Measurements from ENCODE around the gene IQCK.
A peak's percentile ranks its signal among the peaks of the same experiment; 100 is the strongest.

The IQCK gene

DNA sequence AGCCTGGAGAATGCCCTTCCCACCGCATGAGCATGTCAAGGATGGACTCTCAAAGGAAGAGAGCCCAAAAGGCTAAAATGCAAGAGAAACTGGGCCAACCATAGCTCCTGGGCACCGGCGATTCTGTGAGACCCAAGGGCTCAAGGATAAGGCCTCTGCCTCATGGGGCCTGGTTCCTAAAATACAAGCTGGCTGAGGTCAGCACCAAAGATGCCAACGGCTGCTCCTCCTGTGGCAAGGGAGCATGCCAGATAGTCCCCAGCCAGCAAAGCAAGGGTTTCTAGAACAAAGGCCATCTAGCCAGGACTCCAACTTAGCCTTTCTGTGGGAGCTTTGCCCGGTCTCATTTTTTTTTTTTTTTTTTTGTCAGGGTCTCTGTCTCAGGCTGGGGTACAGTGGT is 146.5 kb downstream of the IQCK start:
- DNase-seq, result no peak

DNA sequence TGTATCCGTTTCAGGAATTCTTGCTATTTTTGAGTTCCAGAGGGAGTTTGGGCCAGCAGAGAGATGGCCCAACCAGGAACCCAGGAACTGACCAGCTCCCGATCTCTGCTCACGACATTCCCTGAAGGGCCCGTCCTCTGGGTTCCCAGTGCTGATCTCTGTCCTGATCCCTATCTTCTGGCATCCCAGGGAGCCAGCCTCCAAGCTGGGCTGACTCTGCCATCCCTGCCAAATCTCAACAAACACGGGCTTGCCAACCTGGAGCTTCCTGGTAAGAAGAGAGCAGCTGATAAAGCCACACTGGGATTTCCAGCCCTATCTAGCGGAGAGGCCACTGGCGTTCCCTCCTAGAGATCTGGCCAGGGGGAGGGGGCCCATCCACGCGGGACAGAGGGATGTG is 150.3 kb downstream of the IQCK start:
- DNase-seq, result no peak

DNA sequence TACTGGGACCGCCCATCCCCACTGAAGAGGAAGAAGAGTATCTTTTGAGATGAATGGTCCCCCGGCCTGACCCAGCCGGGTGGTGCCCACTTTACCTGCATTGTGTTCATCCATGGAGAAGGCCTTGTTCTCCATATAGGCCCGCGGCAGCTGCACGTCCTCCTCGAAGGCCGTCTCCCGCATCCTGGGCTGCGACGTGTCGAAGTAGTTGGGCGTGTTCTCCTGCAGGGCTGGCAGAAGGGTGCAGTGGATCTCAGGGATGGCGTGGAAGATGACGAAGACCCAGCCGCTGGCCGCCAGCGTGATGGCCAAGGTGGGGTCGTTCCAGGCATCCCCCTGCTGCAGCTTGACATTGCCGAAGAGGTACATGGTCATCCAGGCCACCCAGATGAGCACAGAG is 153.7 kb downstream of the IQCK start:
- DNase-seq, result no peak

DNA sequence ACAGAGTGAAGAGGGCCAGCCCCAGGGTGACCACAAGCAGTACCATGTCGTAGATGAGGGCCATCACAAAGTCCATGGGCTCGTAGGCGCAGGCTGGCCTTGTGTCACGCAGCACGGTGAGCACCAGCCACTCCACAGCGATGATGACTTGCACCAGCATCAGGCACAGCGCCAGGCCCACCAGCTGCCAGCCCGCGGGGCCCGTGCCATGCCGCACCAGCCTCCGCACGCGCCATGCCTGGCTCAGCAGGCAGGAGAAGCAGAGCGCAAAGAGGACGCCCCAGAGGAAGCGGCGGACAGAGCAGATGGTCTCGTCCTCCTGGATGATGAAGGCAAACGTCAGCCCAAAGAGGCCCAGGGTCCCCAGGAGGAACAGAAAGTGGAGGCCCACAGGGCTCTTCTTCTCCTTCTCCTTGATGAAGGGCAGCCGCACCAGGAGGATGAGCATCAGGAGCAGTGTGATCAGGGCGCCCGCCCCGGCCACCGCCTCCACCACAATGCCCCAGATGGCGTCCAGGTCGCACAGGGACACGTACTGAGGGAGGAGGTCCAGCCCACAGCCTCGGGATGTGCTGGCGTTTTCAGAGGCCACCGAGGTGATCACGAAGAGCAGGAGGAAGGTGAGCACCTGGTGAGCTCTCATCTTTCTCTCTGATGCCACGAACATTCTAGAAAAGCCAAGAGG is 154.2 kb downstream of the IQCK start:
- DNase-seq, result no peak

DNA sequence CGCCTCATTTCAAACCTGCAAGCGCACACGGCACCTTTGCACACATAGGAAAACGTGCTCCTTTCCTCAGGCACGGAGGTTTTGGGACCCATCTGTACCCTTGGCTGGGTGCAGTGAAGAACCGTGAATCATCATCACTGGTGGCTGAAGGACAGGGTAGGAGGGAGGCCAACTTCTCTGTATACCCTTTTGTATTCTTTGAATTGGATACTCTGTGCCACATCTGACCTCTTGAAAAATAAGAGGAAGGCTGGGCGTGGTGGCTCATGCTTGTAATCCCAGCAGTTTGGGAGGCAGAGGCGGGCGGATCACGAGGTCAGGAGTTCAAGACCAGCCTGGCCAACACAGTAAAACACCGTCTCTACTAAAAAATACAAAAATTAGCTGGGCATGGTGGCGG is 154.9 kb downstream of the IQCK start:
- no peak for DNase-seq

- no peak for DNase-seq
These were observed 156.0 kb downstream of the IQCK start for GRCh38 chr16:19874026-19874425.

DNA sequence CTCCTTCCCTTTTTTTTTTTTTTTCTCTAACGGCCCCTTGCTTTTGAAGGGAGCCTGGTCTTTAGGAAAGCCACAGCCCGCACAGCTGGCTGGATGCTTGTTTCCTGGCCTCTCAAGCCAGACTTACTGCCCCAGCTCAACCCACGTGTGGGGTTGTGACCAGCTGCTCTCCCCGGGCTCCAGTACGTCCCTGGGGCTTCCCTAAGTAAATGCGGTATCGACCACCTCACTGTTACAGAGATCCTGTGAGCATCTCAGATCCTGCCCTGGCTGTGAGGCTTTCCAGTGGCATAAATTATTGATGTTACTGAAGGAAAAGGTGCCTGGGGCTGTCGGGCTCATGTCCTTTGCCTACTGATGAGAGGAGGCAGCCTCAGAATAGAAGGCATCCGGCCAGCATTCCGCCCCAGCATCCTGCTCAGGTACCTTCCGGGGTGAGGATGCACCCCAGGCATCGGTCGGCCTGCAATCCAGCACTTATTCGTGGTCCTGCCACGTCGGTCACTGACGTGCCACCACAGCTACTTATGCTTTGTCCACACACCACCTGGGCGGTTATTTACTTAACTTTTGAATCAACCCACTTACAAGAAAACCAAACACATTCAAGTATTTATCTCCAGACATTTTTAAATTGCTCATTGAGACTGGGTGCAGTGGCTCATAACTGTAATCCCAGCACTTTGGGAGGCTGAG is 156.9 kb downstream of the IQCK start:
- DNase-seq, result no peak

GRCh38 chr16:19875900-19876299 is 157.8 kb downstream of the IQCK start:
- no peak for DNase-seq

DNA sequence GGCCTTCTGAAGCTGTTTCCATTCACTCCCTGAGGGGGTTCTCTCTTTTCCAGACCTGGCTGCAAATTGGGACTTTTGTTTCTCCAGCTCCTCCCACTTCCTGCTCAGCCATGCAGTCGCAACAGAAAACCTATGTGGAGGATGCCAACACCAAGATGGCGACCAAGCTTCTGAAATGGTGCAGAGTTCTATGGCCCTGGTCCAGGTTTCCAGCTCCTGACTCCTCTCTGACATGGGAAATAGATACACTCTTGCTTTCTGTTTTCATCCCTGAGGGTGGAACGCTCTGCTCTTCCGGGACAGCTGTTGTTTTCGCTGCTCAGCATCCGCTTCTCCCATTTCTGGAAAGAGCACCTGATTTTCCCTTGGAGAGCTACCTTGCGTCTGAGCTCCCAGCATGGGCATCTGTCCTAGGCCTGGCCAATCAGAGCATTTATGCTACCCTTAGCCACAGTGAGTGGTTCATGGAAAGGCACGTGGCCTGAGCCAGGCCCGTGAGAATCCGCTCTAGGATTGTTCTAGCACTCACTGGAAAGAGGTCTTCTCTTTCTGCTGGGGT is 158.5 kb downstream of the IQCK start:
- DNase-seq, result no peak

DNA sequence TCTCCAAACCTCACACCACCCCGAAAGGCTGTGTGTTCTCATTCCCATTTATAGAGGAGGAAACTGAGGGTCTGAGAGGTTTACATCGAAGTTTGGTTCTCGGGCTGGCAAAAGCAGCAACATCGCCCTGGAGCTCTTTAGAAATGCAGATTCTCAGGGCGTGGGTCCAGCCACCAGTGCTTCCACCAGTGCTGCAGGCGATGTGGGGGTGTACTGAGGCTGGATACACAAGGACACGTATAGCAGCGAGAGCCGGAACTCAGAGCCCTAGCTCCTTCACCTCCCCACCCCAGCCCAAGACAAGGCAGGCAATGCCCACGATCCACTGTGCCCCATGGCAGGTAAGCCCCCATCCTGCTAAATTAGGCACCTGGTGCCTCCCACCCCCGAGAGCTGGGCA is 160.7 kb downstream of the IQCK start:
- DNase-seq, result no peak

GRCh38 chr16:19879241-19879792 is 161.2 kb downstream of the IQCK start:
- DNase-seq, result no peak

DNA sequence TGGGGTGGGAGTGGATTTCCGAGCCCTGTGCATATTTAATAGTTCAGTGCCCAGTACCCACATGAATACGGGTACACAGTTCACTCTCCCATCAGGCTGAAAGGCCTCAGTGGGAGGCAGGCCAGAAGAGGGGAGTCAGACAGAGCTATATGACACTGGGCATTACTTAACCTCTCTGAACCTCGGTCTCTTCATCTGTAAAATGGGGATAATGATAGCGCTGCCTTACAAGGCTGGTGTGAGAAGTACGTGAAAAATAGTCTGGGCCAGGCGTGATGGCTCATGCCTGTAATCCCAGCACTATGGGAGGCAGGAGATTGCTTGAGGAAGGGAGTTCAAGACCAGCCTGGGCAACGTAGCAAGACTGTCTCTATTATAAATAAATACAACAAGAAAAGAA is 163.0 kb downstream of the IQCK start:
- no peak for DNase-seq

GRCh38 chr16:19881783-19882182 is 163.7 kb downstream of the IQCK start:
- no peak for DNase-seq

- no peak for DNase-seq
These were observed 164.1 kb downstream of the IQCK start for GRCh38 chr16:19882186-19882585.

GRCh38 chr16:19882646-19883045 is 164.6 kb downstream of the IQCK start:
- DNase-seq, result no peak

- peak; percentile 12 for DNase-seq
These were observed 165.4 kb downstream of the IQCK start for GRCh38 chr16:19883296-19883965.

- DNase-seq, result peak; percentile 16
These were observed 166.0 kb downstream of the IQCK start for GRCh38 chr16:19883966-19884485.

- DNase-seq, result peak; percentile 71
These were observed 166.8 kb downstream of the IQCK start, which contains the start of gene GPRC5B for GRCh38 chr16:19884611-19885450. GPRC5B (minus strand) TSS chr16:19884848; CDS start chr16:19872845, 12,003 bp downstream.

DNA sequence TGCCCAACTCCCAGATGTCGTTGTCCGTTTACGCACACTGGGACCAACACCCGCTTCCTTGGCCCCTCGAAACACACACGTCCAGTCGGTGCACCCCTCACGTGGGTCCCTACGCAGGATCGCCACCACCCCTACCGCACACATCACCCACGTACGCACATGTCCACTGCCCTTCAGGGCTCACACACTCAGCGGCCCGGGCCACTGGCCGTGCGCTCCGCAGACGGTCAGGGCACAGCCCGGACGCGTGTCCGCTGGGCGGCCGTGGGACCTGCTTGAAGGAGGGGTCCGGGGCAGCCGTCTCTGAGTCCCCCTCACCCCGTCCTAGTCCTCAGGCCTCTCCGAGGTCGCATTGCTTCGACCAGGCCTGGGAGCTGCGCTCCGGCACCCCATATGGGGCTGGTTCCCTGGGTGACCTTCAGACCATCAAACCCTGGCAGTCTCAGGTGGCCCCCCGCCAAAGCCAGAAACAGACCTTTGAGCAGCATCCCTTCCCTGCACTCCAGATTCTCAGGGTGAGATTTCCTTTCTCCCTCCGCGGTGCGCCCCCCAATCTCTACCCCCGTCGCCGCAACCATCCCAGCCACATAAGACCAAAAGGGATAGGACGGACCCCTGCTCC is 167.5 kb downstream of the IQCK start:
- DNase-seq, result no peak

DNA sequence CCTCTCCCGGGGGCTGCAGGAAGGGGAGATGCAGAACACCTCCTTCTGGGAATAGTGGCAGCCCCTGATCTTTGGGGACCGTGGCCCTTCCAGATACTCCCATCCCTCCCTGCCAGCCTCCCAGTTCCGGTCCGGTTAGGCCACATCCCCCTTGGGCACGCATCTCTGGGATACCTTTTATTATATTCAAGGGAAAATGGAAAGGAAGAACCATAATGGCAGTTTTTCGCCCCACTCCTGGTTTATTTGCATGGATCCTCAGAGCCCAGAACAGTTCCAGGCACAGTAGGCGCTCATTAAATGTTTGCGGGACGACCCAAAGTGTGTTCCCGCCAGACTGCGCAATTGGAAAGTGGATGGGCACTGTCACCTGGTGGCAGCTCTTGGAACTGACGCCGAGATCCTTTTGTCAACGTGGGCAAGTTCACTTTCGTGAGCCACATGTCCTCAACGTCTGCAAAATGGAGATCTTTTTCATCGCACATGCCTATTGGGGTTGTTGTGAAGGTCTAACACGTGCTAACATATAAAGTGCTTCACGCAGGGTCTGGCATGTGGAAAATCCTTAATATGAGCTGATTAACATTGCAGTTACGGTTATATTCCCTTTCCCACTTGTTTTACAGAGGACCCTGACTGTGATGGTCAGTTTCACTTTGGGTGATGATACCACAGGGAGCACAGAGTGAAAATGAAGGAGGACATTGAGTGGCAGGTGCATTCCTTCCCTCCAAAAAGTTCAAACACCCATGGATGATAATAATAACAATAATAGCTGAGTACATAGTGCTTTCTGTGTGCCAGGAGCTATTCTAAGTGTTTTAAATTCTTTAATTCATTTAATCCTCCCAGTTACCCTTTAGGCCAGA is 168.2 kb downstream of the IQCK start:
- peak; percentile 85 for DNase-seq

GRCh38 chr16:19888834-19889233 is 170.8 kb downstream of the IQCK start:
- no peak for DNase-seq
